Measurements from ENCODE around the gene DIDO1. TPM values are rescaled to one million over a fixed set of nuclear protein-coding genes. Genes with fewer than 3 reads are reported as not detected.

DIDO1 gene
- total RNA-seq, 4 donors from 2014 or later, result 49.5 to 75.8 (median 66.5) TPM

DNA sequence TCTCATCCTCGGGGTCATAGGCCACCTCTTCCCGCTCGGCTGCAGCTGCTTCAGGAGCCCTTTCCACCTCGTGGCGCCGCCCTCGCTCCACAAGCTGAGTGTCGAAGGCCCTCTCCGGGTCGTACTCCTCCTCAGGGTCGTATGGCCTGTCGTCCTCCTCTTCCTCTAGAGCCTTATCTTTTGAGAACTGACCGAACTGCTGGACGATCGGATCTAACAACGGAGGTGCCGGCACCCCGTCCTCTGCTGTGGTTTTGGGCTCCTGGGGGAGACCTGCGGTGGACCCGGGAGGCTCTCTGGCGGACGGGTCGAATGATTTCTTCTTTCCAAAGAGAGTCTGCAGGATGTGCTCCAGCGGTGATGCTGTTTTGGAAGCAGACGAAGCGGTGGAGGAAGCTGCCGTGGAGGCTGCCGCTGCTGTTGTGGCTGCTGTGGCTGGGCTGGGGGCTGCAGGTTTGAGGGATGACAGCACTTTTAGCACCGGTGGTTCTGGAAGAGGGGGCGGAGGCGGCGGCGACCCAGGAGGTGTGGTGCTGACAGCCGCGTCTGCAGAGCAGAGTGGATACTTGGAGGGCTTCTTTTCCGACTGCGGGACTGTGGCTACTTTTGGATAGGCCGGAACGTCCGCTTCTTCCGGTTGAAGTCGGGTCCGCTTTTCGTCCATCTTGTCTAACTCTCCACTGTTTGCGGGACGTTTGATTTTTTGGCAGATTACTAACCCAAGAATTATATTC is 44.5 kb downstream of the DIDO1 start:
- no peaks in the 10 kb centered on the region for H3K27me3 ChIP-seq
- peaks cover 0 to 13% (median 5%) of the 10 kb centered on the region in 3 donors for H3K4me1 ChIP-seq
- H3K27ac ChIP-seq, result no peak overlapping the region
- H3K9me3 ChIP-seq, result no peaks in the 10 kb centered on the region
- no peak for TF ChIP-seq POLR2A (IDR thresholded peaks at IDR 0.05)
- TF ChIP-seq EP300 (IDR thresholded peaks at IDR 0.05), result no peak
- no peak for TF ChIP-seq POLR2AphosphoS5 (IDR thresholded peaks at IDR 0.05)
- TF ChIP-seq, protein P1, sequence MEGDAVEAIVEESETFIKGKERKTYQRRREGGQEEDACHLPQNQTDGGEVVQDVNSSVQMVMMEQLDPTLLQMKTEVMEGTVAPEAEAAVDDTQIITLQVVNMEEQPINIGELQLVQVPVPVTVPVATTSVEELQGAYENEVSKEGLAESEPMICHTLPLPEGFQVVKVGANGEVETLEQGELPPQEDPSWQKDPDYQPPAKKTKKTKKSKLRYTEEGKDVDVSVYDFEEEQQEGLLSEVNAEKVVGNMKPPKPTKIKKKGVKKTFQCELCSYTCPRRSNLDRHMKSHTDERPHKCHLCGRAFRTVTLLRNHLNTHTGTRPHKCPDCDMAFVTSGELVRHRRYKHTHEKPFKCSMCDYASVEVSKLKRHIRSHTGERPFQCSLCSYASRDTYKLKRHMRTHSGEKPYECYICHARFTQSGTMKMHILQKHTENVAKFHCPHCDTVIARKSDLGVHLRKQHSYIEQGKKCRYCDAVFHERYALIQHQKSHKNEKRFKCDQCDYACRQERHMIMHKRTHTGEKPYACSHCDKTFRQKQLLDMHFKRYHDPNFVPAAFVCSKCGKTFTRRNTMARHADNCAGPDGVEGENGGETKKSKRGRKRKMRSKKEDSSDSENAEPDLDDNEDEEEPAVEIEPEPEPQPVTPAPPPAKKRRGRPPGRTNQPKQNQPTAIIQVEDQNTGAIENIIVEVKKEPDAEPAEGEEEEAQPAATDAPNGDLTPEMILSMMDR (IDR thresholded peaks at IDR 0.05), result no peak
- H3K4me3 ChIP-seq, result no peak overlapping the region
- WGBS, 2 donors (ENCODE audit: low coverage in 1 of 2), result 88 to 93% methylated on average over 3 to 6 of the region's 46 CpGs
- ATAC-seq, result no peak
- H3K36me3 ChIP-seq, result peaks cover 0 to 47% of the 10 kb centered on the region in 2 donors

GRCh38 chr20:62880935-62881661 is 45.2 kb downstream of the DIDO1 start:
- TF ChIP-seq POLR2AphosphoS5 (IDR thresholded peaks at IDR 0.05) (no peak), POLR2A (IDR thresholded peaks at IDR 0.05) (no peak), EP300 (IDR thresholded peaks at IDR 0.05) (no peak)
- TF ChIP-seq, protein P1 (IDR thresholded peaks at IDR 0.05), result no peak
- WGBS, 2 donors (ENCODE audit: low coverage in 1 of 2), result 60 to 91% methylated on average over 1 to 10 of the region's 45 CpGs

GRCh38 chr20:62880147-62880934 is 46.0 kb downstream of the DIDO1 start:
- Histone ChIP-seq H3K4me3 (no peak overlapping the region), H3K4me1 (peaks cover 0 to 23% (median 16%) of the 10 kb centered on the region in 3 donors), H3K36me3 (peaks cover 0 to 36% of the 10 kb centered on the region in 2 donors), H3K9me3 (no peaks in the 10 kb centered on the region), H3K27me3 (no peaks in the 10 kb centered on the region), H3K27ac (no peak overlapping the region)
- ATAC-seq, result no peak
- 96% methylated on average over 4 of the region's 37 CpGs; no CpG with 5 or more reads in 1 of the 2 donors for WGBS, 2 donors (ENCODE audit: low coverage in 1 of 2)
- TF ChIP-seq EP300 (IDR thresholded peaks at IDR 0.05), result no peak
- TF ChIP-seq POLR2A (IDR thresholded peaks at IDR 0.05), result no peak
- TF ChIP-seq, protein P1 (IDR thresholded peaks at IDR 0.05), result no peak
- TF ChIP-seq POLR2AphosphoS5 (IDR thresholded peaks at IDR 0.05), result no peak

More at GRCh38 chr20:62880935-62881661, 45.2 kb downstream of the DIDO1 start:
- H3K9me3 ChIP-seq, result no peaks in the 10 kb centered on the region
- peaks cover 0 to 15% (median 12%) of the 10 kb centered on the region in 3 donors for H3K4me1 ChIP-seq
- no peaks in the 10 kb centered on the region for H3K27me3 ChIP-seq
- H3K4me3 ChIP-seq, result no peak overlapping the region
- H3K36me3 ChIP-seq, result peaks cover 0 to 41% of the 10 kb centered on the region in 2 donors
- ATAC-seq, result no peak
- H3K27ac ChIP-seq, result no peak overlapping the region

- WGBS, 2 donors (ENCODE audit: low coverage in 1 of 2), result 70 to 97% methylated on average over 6 to 24 of the region's 80 CpGs
- H3K4me3 ChIP-seq, result no peak overlapping the region
- H3K36me3 ChIP-seq, result peaks cover 0 to 36% of the 10 kb centered on the region in 2 donors
- no peak for ATAC-seq
- no peak overlapping the region for H3K27ac ChIP-seq
- no peaks in the 10 kb centered on the region for H3K9me3 ChIP-seq
- TF ChIP-seq, protein P1 (IDR thresholded peaks at IDR 0.05), result no peak
- TF ChIP-seq EP300 (IDR thresholded peaks at IDR 0.05) (no peak), POLR2A (IDR thresholded peaks at IDR 0.05) (no peak), POLR2AphosphoS5 (IDR thresholded peaks at IDR 0.05) (no peak)
- no peaks in the 10 kb centered on the region for H3K27me3 ChIP-seq
- peaks cover 0 to 25% (median 16%) of the 10 kb centered on the region in 3 donors for H3K4me1 ChIP-seq
Observed at GRCh38 chr20:62879275-62880146, 46.8 kb downstream of the DIDO1 start.
